ENCODE data around the gene CTDSP1. TPM values are rescaled to one million over a fixed set of nuclear protein-coding genes. Genes with fewer than 3 reads are reported as not detected.
A peak's percentile ranks its signal among the peaks of the same experiment; 100 is the strongest.

Gene CTDSP1, protein sequence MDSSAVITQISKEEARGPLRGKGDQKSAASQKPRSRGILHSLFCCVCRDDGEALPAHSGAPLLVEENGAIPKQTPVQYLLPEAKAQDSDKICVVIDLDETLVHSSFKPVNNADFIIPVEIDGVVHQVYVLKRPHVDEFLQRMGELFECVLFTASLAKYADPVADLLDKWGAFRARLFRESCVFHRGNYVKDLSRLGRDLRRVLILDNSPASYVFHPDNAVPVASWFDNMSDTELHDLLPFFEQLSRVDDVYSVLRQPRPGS
- 10 to 100 TPM; 55.1 to 95.9 (median 75.6) TPM for total RNA-seq
- long read RNA-seq, partial matches to known transcripts: 0 of 10 reads
- long read RNA-seq, other reads (novel, unspliced or antisense): 10 of 10 reads

DNA sequence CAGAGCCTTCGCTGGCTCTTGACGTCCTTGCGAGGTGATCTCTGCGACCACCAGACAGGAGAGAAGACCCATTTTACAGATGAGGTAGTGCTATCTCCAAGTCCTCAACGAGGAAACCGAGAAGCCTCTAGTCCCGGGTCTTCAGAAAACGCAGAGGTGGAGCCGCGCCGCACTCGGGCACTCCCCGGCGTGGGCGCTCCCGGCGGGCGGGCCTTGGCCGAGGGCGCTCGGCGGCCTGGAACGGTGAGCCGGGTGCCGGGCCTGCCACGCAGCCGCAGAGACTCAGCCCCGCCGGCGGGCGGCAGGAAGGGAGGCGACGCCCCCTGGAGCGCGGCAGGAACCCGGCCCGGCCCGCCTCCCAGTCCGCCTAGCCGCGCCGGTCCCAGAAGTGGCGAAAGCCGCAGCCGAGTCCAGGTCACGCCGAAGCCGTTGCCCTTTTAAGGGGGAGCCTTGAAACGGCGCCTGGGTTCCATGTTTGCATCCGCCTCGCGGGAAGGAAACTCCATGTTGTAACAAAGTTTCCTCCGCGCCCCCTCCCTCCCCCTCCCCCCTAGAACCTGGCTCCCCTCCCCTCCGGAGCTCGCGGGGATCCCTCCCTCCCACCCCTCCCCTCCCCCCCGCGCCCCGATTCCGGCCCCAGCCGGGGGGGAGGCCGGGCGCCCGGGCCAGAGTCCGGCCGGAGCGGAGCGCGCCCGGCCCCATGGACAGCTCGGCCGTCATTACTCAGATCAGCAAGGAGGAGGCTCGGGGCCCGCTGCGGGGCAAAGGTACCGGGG is at the start of gene CTDSP1:
TSS of gene CTDSP1 (plus strand) at position 478 of the 776 bp plus-strand sequence. CDS start at position 701, 223 bp downstream.
- ATAC-seq: peak; percentile 42 to 61 (median 54)
- H3K4me1 ChIP-seq: peaks cover 0 to 33% (median 9%) of the 10 kb centered on the region in 4 donors
- H3K27me3 ChIP-seq: no peaks in the 10 kb centered on the region
- peak within 1 kb of the TSS; percentile 93 to 100 (median 100) for H3K27ac ChIP-seq
- peak; percentile 97 to 98 (median 98) for DNase-seq
- no peaks in the 10 kb centered on the region for H3K9me3 ChIP-seq
- H3K4me3 ChIP-seq: peak within 1 kb of the TSS; percentile 77 to 100 (median 97)
- 0% methylated on average over 17 of the region's 78 CpGs for WGBS (ENCODE audit: insufficient coverage, low coverage, low lambda C conversion rate, missing lambda C conversion rate)
- H3K36me3 ChIP-seq: peaks cover 0 to 32% (median 15%) of the 10 kb centered on the region in 4 donors
- intact Hi-C loops (cut with DNase I): loop anchor here (10.0 kb wide), 3 partner anchors 65 to 255 kb away; partner anchors contain the start of genes BCS1L (in 1 of the 2) and ZNF142 (in 1 of the 2)
- TF ChIP-seq, protein P1, sequence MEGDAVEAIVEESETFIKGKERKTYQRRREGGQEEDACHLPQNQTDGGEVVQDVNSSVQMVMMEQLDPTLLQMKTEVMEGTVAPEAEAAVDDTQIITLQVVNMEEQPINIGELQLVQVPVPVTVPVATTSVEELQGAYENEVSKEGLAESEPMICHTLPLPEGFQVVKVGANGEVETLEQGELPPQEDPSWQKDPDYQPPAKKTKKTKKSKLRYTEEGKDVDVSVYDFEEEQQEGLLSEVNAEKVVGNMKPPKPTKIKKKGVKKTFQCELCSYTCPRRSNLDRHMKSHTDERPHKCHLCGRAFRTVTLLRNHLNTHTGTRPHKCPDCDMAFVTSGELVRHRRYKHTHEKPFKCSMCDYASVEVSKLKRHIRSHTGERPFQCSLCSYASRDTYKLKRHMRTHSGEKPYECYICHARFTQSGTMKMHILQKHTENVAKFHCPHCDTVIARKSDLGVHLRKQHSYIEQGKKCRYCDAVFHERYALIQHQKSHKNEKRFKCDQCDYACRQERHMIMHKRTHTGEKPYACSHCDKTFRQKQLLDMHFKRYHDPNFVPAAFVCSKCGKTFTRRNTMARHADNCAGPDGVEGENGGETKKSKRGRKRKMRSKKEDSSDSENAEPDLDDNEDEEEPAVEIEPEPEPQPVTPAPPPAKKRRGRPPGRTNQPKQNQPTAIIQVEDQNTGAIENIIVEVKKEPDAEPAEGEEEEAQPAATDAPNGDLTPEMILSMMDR (IDR thresholded peaks at IDR 0.05): peak in 2 of 4 donors; percentile 16 to 25
- TF ChIP-seq POLR2A (IDR thresholded peaks at IDR 0.05): peak; percentile 92

DNA sequence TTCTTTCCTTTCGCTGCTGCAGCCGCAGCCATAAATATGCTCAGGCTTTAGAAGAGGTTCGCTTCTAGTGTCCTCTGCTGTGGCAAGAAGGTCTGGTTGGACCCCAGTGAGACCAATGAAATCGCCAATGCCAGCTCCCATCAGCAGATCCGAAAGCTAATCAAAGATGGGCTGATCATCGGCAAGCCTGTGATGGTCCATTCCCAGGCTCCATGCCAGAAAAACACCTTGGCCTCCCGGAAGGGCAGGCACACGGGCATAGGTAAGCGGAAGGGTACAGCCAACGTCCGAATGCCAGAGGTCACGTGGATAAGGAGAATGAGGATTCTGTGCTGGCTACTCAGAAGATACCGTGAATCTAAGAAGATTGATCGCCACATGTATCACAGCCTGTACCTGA is 45.6 kb upstream of the CTDSP1 start:
- WGBS (ENCODE audit: insufficient coverage, low coverage, low lambda C conversion rate, missing lambda C conversion rate): 89% methylated on average over 8 of the region's 14 CpGs
- H3K27me3 ChIP-seq: no peaks in the 10 kb centered on the region

DNA sequence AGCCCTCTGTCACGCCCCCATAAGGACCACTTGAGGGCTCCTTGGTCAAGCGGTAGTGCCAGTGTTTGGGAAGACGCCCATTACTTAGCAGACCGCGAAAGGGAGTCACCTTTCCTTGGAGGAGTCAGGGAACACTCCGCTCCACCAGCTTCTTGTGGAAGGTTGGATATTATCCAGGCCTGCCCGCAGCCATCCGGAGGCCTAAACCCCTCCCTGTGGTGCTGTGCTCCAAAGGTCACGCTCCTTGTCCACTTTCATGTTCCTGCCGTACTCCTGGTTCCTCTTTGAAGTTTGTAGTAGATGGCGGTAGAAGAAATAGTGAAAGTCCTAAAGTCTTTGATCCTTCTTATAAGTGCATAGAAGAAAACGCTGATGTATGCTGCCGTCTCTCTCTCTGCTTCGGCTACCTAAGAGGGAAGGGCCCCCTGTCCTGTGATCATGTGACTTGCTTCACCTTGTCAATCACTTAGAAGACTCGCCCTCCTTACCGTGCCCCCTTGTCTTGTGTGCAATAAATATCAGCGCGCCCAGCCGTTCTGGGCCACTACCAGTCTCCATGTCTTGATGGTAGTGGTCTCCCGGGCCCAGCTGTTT is 44.7 kb upstream of the CTDSP1 start:
- Histone ChIP-seq H3K36me3 (no peaks in the 10 kb centered on the region), H3K4me1 (peaks cover 0 to 12% (median 3%) of the 10 kb centered on the region in 4 donors), H3K4me3 (peak overlapping the region in 1 of 3 donors; percentile 2), H3K27me3 (no peaks in the 10 kb centered on the region), H3K9me3 (no peaks in the 10 kb centered on the region), H3K27ac (no peak overlapping the region)
- intact Hi-C loops (cut with DNase I): loop anchor here (5.0 to 10.0 kb wide), 2 partner anchors 50 to 53 kb away; no protein-coding TSS in a partner anchor
- WGBS (ENCODE audit: insufficient coverage, low coverage, low lambda C conversion rate, missing lambda C conversion rate): 39% methylated on average over 6 of the region's 20 CpGs
- ATAC-seq (no peak), DNase-seq (peak in 2 of 3 donors; percentile 63 to 64)
- no peak for TF ChIP-seq POLR2A (IDR thresholded peaks at IDR 0.05)
- TF ChIP-seq, protein P1 (IDR thresholded peaks at IDR 0.05): no peak

More for the DNA sequence above, 45.6 kb upstream of the CTDSP1 start:
- peaks cover 0 to 12% (median 3%) of the 10 kb centered on the region in 4 donors for H3K4me1 ChIP-seq
- H3K27ac ChIP-seq: no peak overlapping the region
- intact Hi-C loops (cut with DNase I): loop anchor here in 1 of 2 donors (10.0 kb wide), 1 partner anchor 49 kb away; no protein-coding TSS in a partner anchor
- H3K4me3 ChIP-seq: no peak overlapping the region
- H3K9me3 ChIP-seq: no peaks in the 10 kb centered on the region
- ATAC-seq: no peak
- peak in 1 of 3 donors; percentile 27 for DNase-seq
- no peaks in the 10 kb centered on the region for H3K36me3 ChIP-seq
- TF ChIP-seq POLR2A (IDR thresholded peaks at IDR 0.05): no peak
- TF ChIP-seq, protein P1 (IDR thresholded peaks at IDR 0.05): no peak

Data from right lobe of liver (tissue), 6 donors.